B cell (primary cell): Measurements from ENCODE around the gene FARP2. TPM values are rescaled to one million over a fixed set of nuclear protein-coding genes. Genes with fewer than 3 reads are reported as not detected.
"Not testable (repeated sequence)": the region's sequence is repeated elsewhere in the genome, so short reads cannot be mapped to it uniquely, and the experiment has no call there.

Source experiments
- ATAC-seq: fragments of 200-7000 bp; cut with Tn5 transposase; one replicate; pipeline ENCODE4 v1.10.0; 2021; ENCODE audit warnings: low read depth, mild to moderate bottlenecking, moderate number of reproducible peaks, moderate library complexity
- CTCF ChIA-PET: fragments of 350-600 bp; sonication (Branson Sonifier 250); formaldehyde crosslinking; loops from one replicate; lab custom pipeline; 2021; ENCODE audit warnings: antibody characterized with exemption, inconsistent platforms; lab: Charles Lee
- POLR2A ChIA-PET: fragments of 350-600 bp; sonication (Branson Sonifier 250); formaldehyde crosslinking; loops from one replicate; lab custom pipeline; 2021; ENCODE audit warnings: antibody characterized with exemption; lab: Charles Lee
- DNase-seq: peaks from one replicate; pipeline ENCODE4 v3.0.0; 2013
- H2AFZ ChIP-seq: 2 replicates; pipeline ENCODE4 v1.6.1; 2012; ENCODE audit warnings: mild to moderate bottlenecking, low read depth, low read length; ENCODE audit not compliant: insufficient read depth, poor library complexity, severe bottlenecking
- H3K27ac ChIP-seq, 2 donors: 1 replicate in 1 of 2; 2 replicates in 1 of 2; pipeline ENCODE4 v1.5.1; 2012 to 2013; ENCODE audit warnings: low read length in 2 of 2, mild to moderate bottlenecking in 2 of 2, moderate library complexity in 1 of 2
- H3K27me3 ChIP-seq, 4 experiments: fragments of 200-600 bp in 1 of 4; sonication (generic) in 1 of 4; replicated peaks in 1 of 4; 1 replicate in 2 of 4; 2 replicates in 2 of 4; pipeline versions ENCODE4 v1.6.1 to v1.7.0; 2013 to 2016; ENCODE audit warnings: low read length in 3 of 4, mild to moderate bottlenecking in 2 of 4, mixed read lengths in 1 of 4, moderate library complexity in 1 of 4; ENCODE audit not compliant: insufficient read depth in 4 of 4, control insufficient read depth in 3 of 4; ENCODE audit errors: control extremely low read depth in 1 of 4
- H3K36me3 ChIP-seq, 2 experiments: replicated peaks in 1 of 2; 1 replicate in 1 of 2; 2 replicates in 1 of 2; pipeline versions ENCODE4 v1.6.1 to v1.7.1; 2013; ENCODE audit warnings: low read length in 1 of 2; ENCODE audit not compliant: insufficient read depth in 2 of 2, control insufficient read depth in 1 of 2; ENCODE audit errors: control extremely low read depth in 1 of 2, extremely low read depth in 1 of 2
- H3K4me1 ChIP-seq, 2 donors: fragments of 200-600 bp in 1 of 2; sonication (generic) in 1 of 2; 1 replicate in 1 of 2; 2 replicates in 1 of 2; pipeline versions ENCODE4 v1.5.1 to v1.6.1; 2013 to 2017; ENCODE audit warnings: low read length in 2 of 2; ENCODE audit not compliant: control insufficient read depth in 2 of 2, insufficient read depth in 2 of 2
- H3K4me2 ChIP-seq: replicated peaks from 2 replicates; pipeline ENCODE3; 2012; ENCODE audit warnings: mild to moderate bottlenecking, low read depth, low read length; ENCODE audit not compliant: poor library complexity, severe bottlenecking
- H3K4me3 ChIP-seq, 5 experiments: fragments of 200-600 bp in 1 of 5; sonication (generic) in 1 of 5; 1 replicate in 3 of 5; 2 replicates in 2 of 5; pipeline versions ENCODE4 v1.5.1 to v1.7.0; 2011 to 2016; ENCODE audit warnings: low read length in 4 of 5, mild to moderate bottlenecking in 4 of 5, low read depth in 2 of 5, control low read depth in 1 of 5, moderate library complexity in 1 of 5; ENCODE audit not compliant: insufficient read depth in 1 of 5; ENCODE audit errors: control extremely low read depth in 1 of 5, extremely low read depth in 1 of 5
- H3K79me2 ChIP-seq: fragments of 200-600 bp; sonication (generic); one replicate; pipeline ENCODE4 v1.6.0; 2016; ENCODE audit warnings: low read length; ENCODE audit not compliant: control insufficient read depth, insufficient read depth
- H3K9ac ChIP-seq: fragments of 200-600 bp; sonication (generic); 2 replicates; pipeline ENCODE4 v1.6.1; 2017; ENCODE audit warnings: mild to moderate bottlenecking, low read length, moderate library complexity
- H3K9me3 ChIP-seq, 3 donors: one replicate each; pipeline versions ENCODE4 v1.6.1 to v1.7.1; 2013; ENCODE audit warnings: low read length in 2 of 3; ENCODE audit not compliant: control insufficient read depth in 2 of 3, insufficient read depth in 1 of 3; ENCODE audit errors: control extremely low read depth in 1 of 3
- H4K20me1 ChIP-seq: 2 replicates; pipeline ENCODE4 v1.6.0; 2012; ENCODE audit warnings: mild to moderate bottlenecking, low read length; ENCODE audit not compliant: insufficient read depth, control insufficient read depth, poor library complexity, severe bottlenecking
- H3K27ac Mint-ChIP-seq: one replicate; pipeline ENCODE4 v1.8.0; 2021; ENCODE audit warnings: mixed read lengths
- H3K27me3 Mint-ChIP-seq: one replicate; pipeline ENCODE4 v1.8.0; 2021; ENCODE audit warnings: mixed read lengths
- H3K4me1 Mint-ChIP-seq: one replicate; pipeline ENCODE4 v1.8.0; 2021; ENCODE audit warnings: mixed read lengths
- H3K4me3 Mint-ChIP-seq: one replicate; pipeline ENCODE4 v1.8.0; 2021; ENCODE audit warnings: mixed read lengths
- H3K9me3 Mint-ChIP-seq: one replicate; pipeline ENCODE4 v1.8.0; 2022; ENCODE audit warnings: mixed read lengths; ENCODE audit not compliant: insufficient read depth
- EZH2 ChIP-seq: IDR thresholded peaks from 2 replicates; pipeline ENCODE4 v1.6.1; 2012; ENCODE audit warnings: borderline replicate concordance, low read depth, mild to moderate bottlenecking, moderate library complexity, low read length; ENCODE audit not compliant: insufficient read depth, poor library complexity, severe bottlenecking
- WGBS: methylation state at CpG from one replicate; pipeline ENCODE4 v1.1.5; 2013; ENCODE audit warnings: missing lambda C conversion rate; ENCODE audit not compliant: insufficient coverage; 5-methylcytosine and 5-hydroxymethylcytosine counted together
- intact Hi-C: fragments of 100-400 bp; cut with micrococcal nuclease; formaldehyde crosslinking; loops from one replicate; pipeline ENCODE4 v1.10.0; 2022
- polyA plus RNA-seq: library from polyadenylated mRNA; depleted of rRNA; stranded (reverse); fragments of >200 nt; gene quantifications from 2 replicates; pipeline ENCODE4 v1.2.3, GENCODE V29; 2012
- total RNA-seq, 2 donors: library from RNA; stranded (reverse); fragments of 120-200 nt in 1 of 2; gene quantifications; 1 replicate in 1 of 2; 2 replicates in 1 of 2; pipeline versions ENCODE4 v1.2.3 to v1.2.4, GENCODE V29; 2013 to 2022
- TF ChIP-seq, protein P1 (sequence below): fragments of 200-600 bp; IDR thresholded peaks from one replicate; pipeline ENCODE4 v1.8.0; 2022; ENCODE audit warnings: antibody characterized with exemption, mild to moderate bottlenecking

FARP2 gene
- total and polyA plus RNA-seq, 2 donors (not counting 1 experiment from before 2014, with no cell fraction given): 37.1 to 114 TPM

DNA sequence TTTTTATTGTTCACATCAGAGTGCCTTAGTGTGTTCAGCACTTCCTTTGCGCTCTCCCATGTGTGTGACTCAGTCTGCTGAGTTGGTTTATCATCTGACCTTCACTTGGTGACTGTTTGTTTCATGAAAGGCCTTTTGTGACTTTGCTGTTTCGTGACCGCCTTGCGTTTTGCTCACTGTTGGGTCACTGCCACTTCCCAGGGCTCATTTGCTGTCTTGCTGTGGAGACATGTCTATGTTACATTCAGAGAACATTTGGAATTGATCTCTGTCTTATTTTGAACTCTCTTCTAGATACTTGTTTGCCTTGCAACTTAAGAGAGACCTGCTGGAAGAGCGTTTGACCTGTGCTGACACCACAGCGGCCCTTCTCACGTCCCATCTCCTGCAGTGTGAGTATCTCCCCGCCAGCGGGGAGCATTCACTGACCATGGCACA lies 54.7 kb downstream of the FARP2 start:
- Mint-ChIP-seq H3K9me3 (no peaks in the 10 kb centered on the region), H3K27ac (no peak overlapping the region), H3K4me3 (no peak overlapping the region), H3K27me3 (no peaks in the 10 kb centered on the region), H3K4me1 (no peaks in the 10 kb centered on the region)
- TF ChIP-seq, protein P1, sequence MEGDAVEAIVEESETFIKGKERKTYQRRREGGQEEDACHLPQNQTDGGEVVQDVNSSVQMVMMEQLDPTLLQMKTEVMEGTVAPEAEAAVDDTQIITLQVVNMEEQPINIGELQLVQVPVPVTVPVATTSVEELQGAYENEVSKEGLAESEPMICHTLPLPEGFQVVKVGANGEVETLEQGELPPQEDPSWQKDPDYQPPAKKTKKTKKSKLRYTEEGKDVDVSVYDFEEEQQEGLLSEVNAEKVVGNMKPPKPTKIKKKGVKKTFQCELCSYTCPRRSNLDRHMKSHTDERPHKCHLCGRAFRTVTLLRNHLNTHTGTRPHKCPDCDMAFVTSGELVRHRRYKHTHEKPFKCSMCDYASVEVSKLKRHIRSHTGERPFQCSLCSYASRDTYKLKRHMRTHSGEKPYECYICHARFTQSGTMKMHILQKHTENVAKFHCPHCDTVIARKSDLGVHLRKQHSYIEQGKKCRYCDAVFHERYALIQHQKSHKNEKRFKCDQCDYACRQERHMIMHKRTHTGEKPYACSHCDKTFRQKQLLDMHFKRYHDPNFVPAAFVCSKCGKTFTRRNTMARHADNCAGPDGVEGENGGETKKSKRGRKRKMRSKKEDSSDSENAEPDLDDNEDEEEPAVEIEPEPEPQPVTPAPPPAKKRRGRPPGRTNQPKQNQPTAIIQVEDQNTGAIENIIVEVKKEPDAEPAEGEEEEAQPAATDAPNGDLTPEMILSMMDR: no peak
- Histone ChIP-seq H3K27me3 (no peaks in the 10 kb centered on the region), H3K9ac (no peak overlapping the region), H3K4me3 (no peak overlapping the region), H3K9me3 (no peaks in the 10 kb centered on the region), H3K79me2 (no peaks in the 10 kb centered on the region), H3K4me2 (no peak overlapping the region), H4K20me1 (peaks cover 4% of the 10 kb centered on the region), H3K4me1 (no peaks in the 10 kb centered on the region), H2AFZ (no peak overlapping the region), H3K36me3 (peaks cover 19 to 73% of the 10 kb centered on the region in 2 experiments), H3K27ac (no peak overlapping the region)
- intact Hi-C loops: no loop called here
- DNase-seq: no peak
- no peak for ATAC-seq
- ChIA-PET POLR2A (interaction anchor here (0.7 kb wide), 1 partner anchor 468 kb away, joined by 4 read pairs; no protein-coding TSS in a partner anchor), CTCF (interaction anchor here (0.9 kb wide), 1 partner anchor 19 kb away, joined by 3 read pairs; no protein-coding TSS in a partner anchor)
- 100% methylated on average over 5 of the region's 9 CpGs for WGBS

DNA sequence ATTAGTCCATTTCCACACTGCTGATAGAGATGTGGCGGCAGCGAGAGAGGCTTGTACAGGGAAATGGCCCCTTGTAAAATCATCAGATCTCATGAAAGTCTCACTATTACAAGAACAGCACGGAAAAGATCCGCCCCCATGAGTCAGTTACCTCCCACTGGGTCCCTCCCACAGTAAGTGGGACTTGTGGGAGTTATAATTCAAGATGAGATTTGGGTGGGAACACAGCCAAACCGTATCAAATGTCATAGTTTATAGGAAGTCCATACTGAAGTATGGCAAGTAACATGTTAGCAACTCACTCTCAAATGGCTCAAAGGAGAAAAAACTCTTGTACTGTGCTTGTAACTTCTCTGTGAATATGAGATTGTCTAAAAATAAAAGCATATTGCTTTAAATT lies 56.1 kb downstream of the FARP2 start:
- Histone ChIP-seq H3K4me2 (no peak overlapping the region), H3K4me3 (no peak overlapping the region), H3K9me3 (no peaks in the 10 kb centered on the region), H3K4me1 (no peaks in the 10 kb centered on the region), H4K20me1 (peaks cover 4% of the 10 kb centered on the region), H3K27me3 (no peaks in the 10 kb centered on the region), H3K27ac (no peak overlapping the region), H3K79me2 (no peaks in the 10 kb centered on the region), H3K36me3 (peaks cover 19 to 84% of the 10 kb centered on the region in 2 experiments), H3K9ac (no peak overlapping the region), H2AFZ (no peak overlapping the region)
- no peak for TF ChIP-seq EZH2
- H3K27me3 Mint-ChIP-seq: no peaks in the 10 kb centered on the region
- H3K27ac Mint-ChIP-seq: no peak overlapping the region
- DNase-seq: no peak
- CTCF ChIA-PET: no interaction called here
- intact Hi-C loops: no loop called here
- no peak for ATAC-seq
- no peak overlapping the region for H3K4me3 Mint-ChIP-seq
- POLR2A ChIA-PET: interaction anchor here (0.6 kb wide), 1 partner anchor 15 kb away, joined by 10 read pairs; no protein-coding TSS in a partner anchor
- H3K4me1 Mint-ChIP-seq: no peaks in the 10 kb centered on the region
- 90% methylated on average over 2 of the region's 5 CpGs for WGBS
- no peaks in the 10 kb centered on the region for H3K9me3 Mint-ChIP-seq

DNA sequence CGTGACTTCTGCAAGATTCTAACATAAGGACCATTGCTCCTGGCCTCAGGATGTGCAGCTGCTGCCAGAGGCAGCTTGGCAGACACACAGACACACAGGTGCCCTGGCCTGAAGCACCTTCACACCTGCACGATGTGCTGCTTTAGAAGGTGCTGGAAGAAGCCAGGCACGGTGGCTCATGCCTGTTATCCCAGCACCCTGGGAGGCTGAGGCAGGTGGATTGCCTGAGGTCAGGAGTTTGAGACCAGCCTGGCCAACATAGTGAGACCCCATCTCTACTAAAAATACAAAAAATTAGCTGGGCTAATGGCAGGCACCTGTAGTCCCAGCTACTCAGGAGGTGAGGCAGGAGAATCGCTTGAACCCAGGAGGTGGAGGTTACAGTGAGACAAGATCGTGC lies 57.4 kb downstream of the FARP2 start:
- 95% methylated on average over 5 of the region's 5 CpGs for WGBS
- H3K4me3 Mint-ChIP-seq, H3K4me1 Mint-ChIP-seq, POLR2A ChIA-PET, H4K20me1 ChIP-seq, CTCF ChIA-PET, H3K9me3 ChIP-seq, H3K4me2 ChIP-seq, H3K4me3 ChIP-seq, H3K79me2 ChIP-seq, H2AFZ ChIP-seq, H3K4me1 ChIP-seq, H3K9me3 Mint-ChIP-seq, H3K9ac ChIP-seq, H3K27me3 ChIP-seq, H3K27ac ChIP-seq, DNase-seq, ATAC-seq, intact Hi-C loops, H3K27ac Mint-ChIP-seq, H3K27me3 Mint-ChIP-seq: not testable (repeated sequence)
- H3K36me3 ChIP-seq: peaks cover 19 to 84% of the 10 kb centered on the region in 2 experiments
